Measurements from ENCODE around the gene AUTS2.

DNA sequence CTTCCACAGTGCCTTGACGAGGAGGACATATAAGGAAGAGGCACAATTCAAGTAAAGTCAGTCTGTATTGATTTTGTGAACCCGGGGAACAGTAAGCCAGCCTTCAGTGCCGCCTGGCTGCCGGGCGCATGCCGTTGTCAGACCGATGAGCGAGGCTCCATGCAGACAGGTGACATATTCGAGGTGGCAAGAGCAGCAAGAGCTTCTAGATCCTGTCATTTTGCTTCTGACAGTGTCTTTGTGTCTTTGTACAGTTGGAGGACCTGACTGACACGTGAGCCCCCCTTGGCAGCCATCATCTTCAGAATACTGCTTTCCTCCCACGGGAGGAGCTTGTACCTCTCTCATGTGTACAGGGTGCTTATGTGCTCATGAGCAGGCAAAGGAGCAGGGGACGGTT lies 1146.2 kb downstream of the AUTS2 start:
- no peak for TF ChIP-seq POLR2A (IDR thresholded peaks at IDR 0.05)
- TF ChIP-seq, protein P1, sequence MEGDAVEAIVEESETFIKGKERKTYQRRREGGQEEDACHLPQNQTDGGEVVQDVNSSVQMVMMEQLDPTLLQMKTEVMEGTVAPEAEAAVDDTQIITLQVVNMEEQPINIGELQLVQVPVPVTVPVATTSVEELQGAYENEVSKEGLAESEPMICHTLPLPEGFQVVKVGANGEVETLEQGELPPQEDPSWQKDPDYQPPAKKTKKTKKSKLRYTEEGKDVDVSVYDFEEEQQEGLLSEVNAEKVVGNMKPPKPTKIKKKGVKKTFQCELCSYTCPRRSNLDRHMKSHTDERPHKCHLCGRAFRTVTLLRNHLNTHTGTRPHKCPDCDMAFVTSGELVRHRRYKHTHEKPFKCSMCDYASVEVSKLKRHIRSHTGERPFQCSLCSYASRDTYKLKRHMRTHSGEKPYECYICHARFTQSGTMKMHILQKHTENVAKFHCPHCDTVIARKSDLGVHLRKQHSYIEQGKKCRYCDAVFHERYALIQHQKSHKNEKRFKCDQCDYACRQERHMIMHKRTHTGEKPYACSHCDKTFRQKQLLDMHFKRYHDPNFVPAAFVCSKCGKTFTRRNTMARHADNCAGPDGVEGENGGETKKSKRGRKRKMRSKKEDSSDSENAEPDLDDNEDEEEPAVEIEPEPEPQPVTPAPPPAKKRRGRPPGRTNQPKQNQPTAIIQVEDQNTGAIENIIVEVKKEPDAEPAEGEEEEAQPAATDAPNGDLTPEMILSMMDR (IDR thresholded peaks at IDR 0.05): no peak

Data from breast epithelium (tissue), 3 donors.